HG03064 (cell line): ENCODE results near the gene ZNF592.
"Not testable (repeated sequence)": the region's sequence is repeated elsewhere in the genome, so short reads cannot be mapped to it uniquely, and the experiment has no call there.

Source experiments
- ATAC-seq: cut with Tn5 transposase; IDR thresholded peaks from one replicate; pipeline ENCODE4 v1.9.1; 2021; ENCODE audit warnings: low read depth; ENCODE audit not compliant: unreplicated experiment

ZNF592 gene

GRCh38 chr15:84845631-84846030 is 97.2 kb downstream of the ZNF592 start:
- not testable (repeated sequence) for ATAC-seq

GRCh38 chr15:84846269-84846668 is 97.9 kb downstream of the ZNF592 start:
- no peak for ATAC-seq

DNA sequence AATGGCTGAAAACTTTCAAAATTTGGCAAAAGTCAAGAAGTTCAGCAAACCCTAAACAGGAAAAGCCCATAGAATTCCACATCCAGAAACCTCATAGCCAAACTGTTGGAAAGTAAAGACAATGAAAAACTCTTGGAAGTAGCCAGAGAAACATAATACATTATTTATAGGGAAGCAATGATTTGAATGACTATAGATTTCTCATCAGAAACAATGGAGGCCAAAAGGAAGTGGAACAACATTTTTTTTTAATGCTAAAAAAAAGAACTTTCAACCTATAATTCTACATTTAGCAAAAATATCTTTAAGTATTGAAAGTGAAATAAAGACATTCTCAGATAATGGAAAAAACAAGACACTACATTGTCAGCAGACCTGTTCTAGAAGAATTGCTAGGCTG is 99.0 kb downstream of the ZNF592 start:
- ATAC-seq = no peak

- ATAC-seq = no peak
Observed at GRCh38 chr15:84852212-84852611, 103.8 kb downstream of the ZNF592 start.

- ATAC-seq = no peak
Observed at GRCh38 chr15:84855136-84855535, 106.7 kb downstream of the ZNF592 start.

- no peak for ATAC-seq
Observed at GRCh38 chr15:84855765-84856164, 107.4 kb downstream of the ZNF592 start.
